NCI-H187 (cell line): ENCODE measurements around the gene PDZD2.

Source experiments
- DNase-seq, 2 experiments: peaks; one replicate each; lab custom pipeline; 2025; lab: John Stamatoyannopoulos, UW

Gene PDZD2

DNA sequence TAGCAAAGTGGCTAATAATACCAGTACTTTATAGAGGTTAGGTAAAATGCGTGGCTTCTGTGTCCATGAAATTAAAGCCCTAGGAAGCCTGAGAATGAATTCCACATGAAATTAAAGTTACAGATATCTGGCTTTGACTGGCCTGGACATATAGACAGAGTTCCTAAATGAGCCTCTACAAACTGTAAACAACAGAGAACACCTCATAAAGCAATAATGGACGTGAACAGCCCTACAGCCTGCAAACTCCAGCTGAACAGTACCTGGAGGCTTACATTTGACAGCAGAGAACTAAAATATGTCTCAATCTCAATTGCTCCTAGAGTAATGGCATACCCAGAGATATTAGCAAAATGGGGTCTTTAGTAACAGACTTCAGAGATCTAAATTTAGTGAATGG, 506.4 kb downstream of the PDZD2 start:
- DNase-seq: no peak

DNA sequence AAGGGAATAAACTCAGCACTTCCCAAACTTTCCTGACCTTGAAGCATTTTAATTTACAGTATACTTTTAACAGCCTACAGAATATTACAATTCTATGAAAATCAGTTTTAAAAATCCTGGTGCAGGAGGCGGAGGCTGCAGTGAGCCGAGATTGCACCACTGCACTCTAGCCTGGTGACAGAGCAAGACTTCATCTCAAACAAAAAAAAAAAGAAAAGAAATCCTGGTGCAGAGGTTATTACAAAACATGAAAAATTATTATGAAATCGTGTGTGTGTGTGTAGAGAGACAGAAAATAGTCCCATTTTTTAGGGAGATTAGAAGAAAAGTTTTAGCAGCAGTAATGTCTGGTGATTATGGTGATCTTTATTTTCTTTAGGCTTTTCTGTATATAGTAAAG, 508.3 kb downstream of the PDZD2 start:
- DNase-seq: no peak

DNA sequence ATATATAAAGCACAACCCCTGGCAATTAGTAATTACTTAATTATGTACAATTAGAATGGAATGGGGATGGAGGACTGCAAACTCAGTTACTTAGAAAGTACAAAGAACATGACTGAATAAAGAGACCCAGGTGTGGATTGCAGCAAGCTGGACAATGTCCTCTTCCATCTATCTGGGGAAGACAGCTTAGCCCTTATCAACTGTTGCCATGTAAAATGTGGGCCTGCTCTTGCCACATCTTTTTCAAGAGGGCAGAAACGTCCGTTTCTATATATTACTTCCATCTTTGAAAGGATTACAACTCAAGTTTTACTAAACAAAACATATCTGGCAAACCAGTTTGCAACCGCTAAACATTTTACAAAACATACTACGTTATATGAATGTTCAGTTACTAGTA, 509.0 kb downstream of the PDZD2 start:
- DNase-seq: no peak

GRCh38 chr5:32150366-32150765, 511.4 kb downstream of the PDZD2 start:
- DNase-seq: no peak

- DNase-seq: no peak
Measured at GRCh38 chr5:32151198-32151597, 512.3 kb downstream of the PDZD2 start.

DNA sequence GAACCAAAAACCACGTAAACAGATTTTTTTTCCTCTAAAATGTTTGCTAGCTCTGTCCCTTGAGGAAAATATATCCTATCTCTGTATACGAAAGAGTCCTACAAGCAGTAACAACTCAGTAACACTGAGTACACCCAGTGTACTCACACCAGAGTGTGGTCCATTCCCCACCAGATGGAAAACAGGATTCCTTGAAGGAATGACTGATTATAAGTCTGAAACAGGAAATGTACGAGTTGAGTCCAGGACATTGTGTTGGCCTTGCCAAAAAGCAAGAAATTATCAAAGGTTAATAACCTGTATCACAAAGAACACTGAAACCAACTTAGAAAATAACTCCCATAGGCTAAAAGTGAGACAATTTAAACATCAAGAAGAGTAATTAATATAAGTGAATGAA, 514.8 kb downstream of the PDZD2 start:
- no peak for DNase-seq

DNA sequence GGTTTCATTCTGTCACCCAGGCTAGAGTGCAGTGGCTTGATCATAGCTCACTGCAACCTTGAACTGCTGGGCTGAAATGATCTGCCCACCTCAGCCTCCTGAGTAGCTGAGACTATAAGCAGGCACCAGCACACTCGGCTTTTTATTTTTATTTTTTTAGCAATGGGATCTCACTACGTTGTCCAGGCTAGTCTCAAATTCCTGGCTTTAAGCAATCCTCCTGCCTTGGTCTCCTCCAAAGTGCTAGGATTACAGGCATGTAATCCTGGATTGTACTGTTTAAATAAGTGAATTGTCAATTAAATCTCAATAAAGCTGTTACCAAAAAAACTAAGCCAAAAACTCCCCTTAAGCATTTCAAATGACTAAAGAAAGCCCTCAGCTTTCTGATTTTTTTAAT, 516.3 kb downstream of the PDZD2 start:
- DNase-seq: no peak

DNA sequence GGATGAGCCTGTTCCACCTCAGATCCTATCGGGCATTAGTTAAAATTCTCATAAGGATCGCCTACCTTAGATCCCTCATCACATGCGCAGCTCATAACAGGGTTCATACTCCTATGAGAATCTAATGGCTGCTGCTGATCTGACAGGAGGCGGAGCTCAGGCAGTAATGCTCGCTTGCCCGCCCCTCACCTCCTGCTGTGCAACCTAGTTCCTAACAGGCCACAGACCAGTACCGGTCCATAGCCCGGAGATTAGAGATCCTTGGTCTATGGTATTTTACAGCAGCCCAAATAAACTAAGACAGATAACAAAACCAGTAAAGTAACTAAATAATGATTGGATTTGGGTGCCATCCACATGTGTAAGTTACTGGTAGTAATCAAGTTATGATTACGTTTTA, 517.7 kb downstream of the PDZD2 start:
- DNase-seq: no peak

- DNase-seq: no peak
Measured at GRCh38 chr5:32157078-32157477, 518.1 kb downstream of the PDZD2 start.

GRCh38 chr5:32158679-32158975, 519.7 kb downstream of the PDZD2 start:
- DNase-seq: no peak

GRCh38 chr5:32159328-32160072, 520.6 kb downstream of the PDZD2 start:
- DNase-seq: no peak

GRCh38 chr5:32160228-32160627, 521.3 kb downstream of the PDZD2 start:
- DNase-seq: no peak
